ENCODE measurements around the gene KIFC1. TPM values are rescaled to one million over a fixed set of nuclear protein-coding genes. Genes with fewer than 3 reads are reported as not detected.
"Not testable (repeated sequence)": the region's sequence is repeated elsewhere in the genome, so short reads cannot be mapped to it uniquely, and the experiment has no call there.

KIFC1 gene, protein sequence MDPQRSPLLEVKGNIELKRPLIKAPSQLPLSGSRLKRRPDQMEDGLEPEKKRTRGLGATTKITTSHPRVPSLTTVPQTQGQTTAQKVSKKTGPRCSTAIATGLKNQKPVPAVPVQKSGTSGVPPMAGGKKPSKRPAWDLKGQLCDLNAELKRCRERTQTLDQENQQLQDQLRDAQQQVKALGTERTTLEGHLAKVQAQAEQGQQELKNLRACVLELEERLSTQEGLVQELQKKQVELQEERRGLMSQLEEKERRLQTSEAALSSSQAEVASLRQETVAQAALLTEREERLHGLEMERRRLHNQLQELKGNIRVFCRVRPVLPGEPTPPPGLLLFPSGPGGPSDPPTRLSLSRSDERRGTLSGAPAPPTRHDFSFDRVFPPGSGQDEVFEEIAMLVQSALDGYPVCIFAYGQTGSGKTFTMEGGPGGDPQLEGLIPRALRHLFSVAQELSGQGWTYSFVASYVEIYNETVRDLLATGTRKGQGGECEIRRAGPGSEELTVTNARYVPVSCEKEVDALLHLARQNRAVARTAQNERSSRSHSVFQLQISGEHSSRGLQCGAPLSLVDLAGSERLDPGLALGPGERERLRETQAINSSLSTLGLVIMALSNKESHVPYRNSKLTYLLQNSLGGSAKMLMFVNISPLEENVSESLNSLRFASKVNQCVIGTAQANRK
- 80.5 and 84.5 TPM in 2 replicates for total RNA-seq (2014; rRNA removed; shearing (Covaris generic))

DNA sequence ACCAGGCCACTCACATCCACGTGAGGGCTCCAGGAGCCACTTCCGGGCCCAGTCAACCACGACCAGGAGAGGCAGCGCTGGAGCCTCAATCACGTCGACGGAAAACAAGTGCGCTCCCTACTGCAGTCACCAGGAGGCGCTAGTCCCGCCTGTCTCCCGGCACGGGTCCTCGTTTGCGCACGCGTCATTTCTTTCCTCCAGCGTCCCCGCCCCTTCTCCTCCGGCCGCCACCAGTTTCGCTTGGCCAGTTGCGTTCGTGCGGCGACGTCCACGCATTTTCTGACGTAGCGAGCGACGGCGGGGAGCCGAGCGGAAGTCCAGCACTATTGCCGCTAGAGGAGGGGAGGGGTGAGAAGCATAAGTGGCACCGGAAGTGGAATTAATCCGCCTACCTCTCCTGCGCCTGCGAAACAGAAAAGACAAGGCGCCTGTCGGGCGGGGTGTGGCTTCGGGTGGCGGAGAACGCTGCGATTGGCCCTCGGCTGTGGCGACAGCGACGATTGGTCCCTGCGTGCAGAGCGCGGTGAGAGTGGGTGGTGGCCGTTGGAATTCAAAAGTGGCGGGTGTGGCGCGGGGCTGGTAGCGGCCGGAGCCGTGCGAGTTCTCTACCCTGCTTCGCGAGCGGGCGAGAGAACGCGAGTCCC, at the start of gene KIFC1:
Gene KIFC1 (plus strand): TSS at position 546 of the 644 bp plus-strand sequence. CDS start 163 bp downstream, outside the sequence.
- no peaks in the 10 kb centered on the region for H3K9me3 ChIP-seq (replicated peaks)
- H3K4me1 ChIP-seq = peaks cover 11% of the 10 kb centered on the region
- no peaks in the 10 kb centered on the region for H3K27me3 ChIP-seq
- peak within 1 kb of the TSS; percentile 80 for H3K4me3 ChIP-seq
- peaks cover 15% of the 10 kb centered on the region; the same call in 1 of the 2 replicates for H3K36me3 ChIP-seq
- H3K27ac ChIP-seq = peak within 1 kb of the TSS; percentile 87
- peak; percentile 99 for DNase-seq

DNA sequence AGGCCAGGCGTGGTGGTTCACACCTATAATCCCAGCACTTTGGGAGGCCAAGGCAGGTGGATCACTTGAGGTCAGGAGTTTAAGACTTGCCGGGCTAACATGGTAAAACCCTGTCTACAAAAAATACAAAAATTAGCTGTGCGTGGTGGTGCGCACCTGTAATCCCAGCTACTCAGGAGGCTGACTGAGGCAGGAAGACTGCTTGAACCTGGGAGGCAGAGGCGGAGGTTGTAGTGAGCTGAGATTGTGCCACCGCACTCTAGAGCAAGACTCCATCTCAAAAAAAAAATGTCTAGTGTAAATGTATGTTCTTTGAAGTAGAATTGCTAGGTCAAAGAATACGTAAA, 48.0 kb upstream of the KIFC1 start:
- peaks cover 12% of the 10 kb centered on the region; the same call in 1 of the 2 replicates for H3K27me3 ChIP-seq
- not testable (repeated sequence) for H3K4me1 ChIP-seq; H3K27ac ChIP-seq; DNase-seq; H3K4me3 ChIP-seq; H3K9me3 ChIP-seq (replicated peaks); H3K36me3 ChIP-seq

DNA sequence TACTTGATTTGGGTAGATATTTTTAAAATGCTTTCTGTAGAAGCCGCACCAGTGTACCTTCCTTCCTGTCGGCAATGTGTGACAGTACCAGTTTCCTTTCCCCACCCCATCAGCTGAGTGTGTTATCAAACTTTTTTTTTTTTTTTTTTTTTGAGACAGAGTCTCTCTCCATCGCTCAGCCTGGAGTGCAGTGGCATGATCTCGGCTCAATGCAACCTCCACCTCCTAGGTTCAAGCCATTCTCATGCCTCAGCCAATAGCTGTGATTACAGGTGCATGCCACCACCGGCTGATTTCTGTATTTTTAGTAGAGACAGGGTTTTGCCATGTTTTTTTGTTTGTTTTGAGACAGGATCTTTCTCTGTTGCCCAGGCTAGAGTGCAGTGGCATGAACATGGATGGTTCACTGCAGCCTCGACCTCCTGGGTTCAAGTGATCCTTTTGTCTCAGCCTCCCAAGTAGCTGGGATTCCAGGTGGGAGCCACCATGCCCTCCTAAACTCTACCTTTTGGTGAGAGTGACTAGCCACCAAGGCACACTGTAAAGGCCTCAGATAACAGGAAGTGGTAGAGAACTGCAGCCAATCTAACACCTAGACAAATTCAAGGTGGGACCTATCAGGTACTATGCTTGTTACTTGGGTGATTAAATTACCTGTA, 47.5 kb upstream of the KIFC1 start:
- no peaks in the 10 kb centered on the region for H3K4me1 ChIP-seq
- no peak overlapping the region for H3K4me3 ChIP-seq
- H3K36me3 ChIP-seq = no peaks in the 10 kb centered on the region
- H3K27me3 ChIP-seq = peaks cover 12% of the 10 kb centered on the region; the same call in 1 of the 2 replicates
- H3K27ac ChIP-seq = no peak overlapping the region
- no peaks in the 10 kb centered on the region for H3K9me3 ChIP-seq (replicated peaks)
- no peak for DNase-seq

GRCh38 chr6:33344701-33345697, 46.6 kb upstream of the KIFC1 start:
- Histone ChIP-seq H3K27ac (no peak overlapping the region), H3K4me3 (no peak overlapping the region), H3K27me3 (peaks cover 12% of the 10 kb centered on the region; the same call in 1 of the 2 replicates), H3K9me3 (replicated peaks) (no peaks in the 10 kb centered on the region), H3K36me3 (no peaks in the 10 kb centered on the region), H3K4me1 (no peaks in the 10 kb centered on the region)
- peak; percentile 47 to 72 for DNase-seq

DNA sequence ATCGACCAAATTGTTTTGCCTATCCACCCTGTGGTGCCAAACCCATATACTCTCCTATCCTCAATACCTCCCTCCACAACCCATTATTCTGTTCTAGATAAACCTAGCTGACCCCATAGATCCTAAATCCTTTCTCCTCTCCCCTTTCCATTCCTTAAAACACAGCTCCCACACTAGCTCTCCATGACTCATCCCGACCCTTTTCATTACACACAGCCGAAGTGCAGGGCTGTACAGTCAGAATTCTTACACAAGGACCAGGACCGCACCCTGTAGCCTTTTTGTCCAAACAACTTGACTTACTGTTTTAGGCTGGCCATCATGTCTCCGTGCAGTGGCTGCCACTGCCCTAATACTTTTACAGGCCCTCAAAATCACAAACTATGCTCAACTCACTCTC, 44.7 kb upstream of the KIFC1 start:
- not testable (repeated sequence) for DNase-seq; H3K9me3 ChIP-seq (replicated peaks); H3K27ac ChIP-seq; H3K4me1 ChIP-seq; H3K4me3 ChIP-seq; H3K36me3 ChIP-seq
- H3K27me3 ChIP-seq = peaks cover 15% of the 10 kb centered on the region; the same call in 1 of the 2 replicates

DNA sequence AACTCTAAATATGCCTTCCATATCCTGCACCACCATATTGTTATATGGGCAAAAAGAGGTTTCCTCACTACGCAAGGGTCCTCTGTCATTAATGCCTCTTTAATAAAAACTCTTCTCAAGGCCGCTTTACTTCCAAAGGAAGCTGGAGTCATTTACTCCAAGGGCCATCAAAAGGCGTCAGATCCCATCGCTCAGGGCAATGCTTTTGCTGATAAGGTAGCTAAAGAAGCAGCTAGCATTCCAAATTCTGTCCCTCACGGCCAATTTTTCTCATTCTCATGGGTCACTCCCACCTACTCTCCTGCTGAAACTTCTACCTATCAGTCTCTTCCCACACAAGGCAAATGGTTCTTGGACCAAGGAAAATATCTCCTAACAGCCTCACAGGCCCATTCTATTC, 43.8 kb upstream of the KIFC1 start:
- no peak overlapping the region for H3K4me3 ChIP-seq
- H3K36me3 ChIP-seq = no peaks in the 10 kb centered on the region
- no peak overlapping the region for H3K27ac ChIP-seq
- no peaks in the 10 kb centered on the region for H3K4me1 ChIP-seq
- no peak for DNase-seq
- no peaks in the 10 kb centered on the region for H3K9me3 ChIP-seq (replicated peaks)
- H3K27me3 ChIP-seq = peaks cover 15% of the 10 kb centered on the region; the same call in 1 of the 2 replicates

DNA sequence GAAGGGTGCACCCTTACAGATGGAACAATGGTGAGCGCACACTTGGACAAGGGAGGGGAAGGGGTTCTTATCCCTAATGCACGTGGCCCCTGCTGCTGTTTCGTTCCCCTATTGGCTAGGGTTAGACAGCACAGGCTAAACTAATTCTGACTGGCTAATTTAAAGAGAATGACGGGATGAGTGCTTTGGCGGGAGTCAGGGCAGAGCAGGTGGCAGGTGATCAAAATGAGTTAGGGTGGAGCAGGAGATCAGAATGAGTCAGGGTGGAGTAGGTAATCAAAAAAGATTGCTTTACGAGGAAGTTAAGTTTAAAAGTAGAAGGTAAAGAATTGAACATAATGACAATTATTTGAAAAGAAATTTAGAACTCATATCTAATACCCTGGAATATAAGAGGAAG, 35.8 kb upstream of the KIFC1 start:
- not testable (repeated sequence) for H3K27ac ChIP-seq; DNase-seq; H3K36me3 ChIP-seq; H3K4me3 ChIP-seq; H3K27me3 ChIP-seq; H3K9me3 ChIP-seq (replicated peaks); H3K4me1 ChIP-seq

DNA sequence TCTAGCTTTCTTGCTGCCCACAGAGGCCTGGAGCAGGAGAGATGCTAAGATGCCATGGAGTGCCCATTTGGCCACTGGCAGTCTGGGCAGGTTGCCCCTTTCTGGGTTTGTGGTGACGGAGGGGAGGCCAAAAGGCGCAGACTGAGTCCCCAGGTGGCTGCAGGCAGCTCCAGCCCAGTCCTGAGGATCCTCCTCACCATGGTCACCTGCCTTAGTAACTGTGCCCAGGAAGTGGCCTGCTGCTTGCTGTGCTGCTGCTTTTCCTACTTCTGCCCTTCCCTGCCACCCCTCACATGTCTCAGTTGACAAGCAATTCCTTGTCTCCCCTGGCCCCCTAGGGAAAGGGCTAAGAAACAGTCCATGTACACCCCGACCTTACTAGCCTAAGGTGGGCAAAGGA, 35.3 kb upstream of the KIFC1 start:
- Histone ChIP-seq H3K4me1 (no peaks in the 10 kb centered on the region), H3K9me3 (replicated peaks) (no peaks in the 10 kb centered on the region), H3K36me3 (no peaks in the 10 kb centered on the region), H3K27me3 (0 out of 2 replicates have a peak, but pooled peaks cover 9% of the 10 kb centered on the region), H3K27ac (no peak overlapping the region), H3K4me3 (no peak overlapping the region)
- no peak for DNase-seq

GRCh38 chr6:33357160-33357871, 34.3 kb upstream of the KIFC1 start:
- not testable (repeated sequence) for DNase-seq; H3K36me3 ChIP-seq; H3K4me1 ChIP-seq; H3K27ac ChIP-seq; H3K27me3 ChIP-seq; H3K9me3 ChIP-seq (replicated peaks); H3K4me3 ChIP-seq

DNA sequence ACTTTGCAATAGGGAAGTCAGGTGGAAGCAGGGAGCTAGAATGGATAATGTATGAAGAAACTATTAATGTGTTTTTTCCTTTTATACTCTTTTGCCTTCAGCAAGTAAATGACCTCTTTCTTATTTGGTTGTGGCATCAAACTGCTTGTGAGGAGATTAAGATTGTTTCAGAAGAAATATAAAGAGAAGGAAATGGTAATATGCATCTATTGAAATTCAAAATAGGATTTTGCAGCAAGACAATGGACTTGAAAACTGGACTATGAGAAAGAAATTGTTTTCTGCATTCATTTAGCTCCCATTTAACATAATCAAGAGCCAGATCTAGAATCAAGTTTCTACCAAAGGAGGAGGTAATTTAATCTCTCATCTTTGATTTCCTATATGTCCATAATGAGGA, 32.3 kb upstream of the KIFC1 start:
- Histone ChIP-seq H3K4me1 (peaks cover 3% of the 10 kb centered on the region; the same call in 1 of the 2 replicates), H3K9me3 (replicated peaks) (no peaks in the 10 kb centered on the region), H3K36me3 (no peaks in the 10 kb centered on the region), H3K27ac (no peak overlapping the region), H3K27me3 (0 out of 2 replicates have a peak, but pooled peaks cover 6% of the 10 kb centered on the region), H3K4me3 (no peak overlapping the region)
- no peak for DNase-seq

- DNase-seq; H3K27me3 ChIP-seq; H3K36me3 ChIP-seq; H3K4me3 ChIP-seq; H3K9me3 ChIP-seq (replicated peaks); H3K4me1 ChIP-seq; H3K27ac ChIP-seq: not testable (repeated sequence)
Measured at GRCh38 chr6:33363486-33363885, 28.1 kb upstream of the KIFC1 start.

DNA sequence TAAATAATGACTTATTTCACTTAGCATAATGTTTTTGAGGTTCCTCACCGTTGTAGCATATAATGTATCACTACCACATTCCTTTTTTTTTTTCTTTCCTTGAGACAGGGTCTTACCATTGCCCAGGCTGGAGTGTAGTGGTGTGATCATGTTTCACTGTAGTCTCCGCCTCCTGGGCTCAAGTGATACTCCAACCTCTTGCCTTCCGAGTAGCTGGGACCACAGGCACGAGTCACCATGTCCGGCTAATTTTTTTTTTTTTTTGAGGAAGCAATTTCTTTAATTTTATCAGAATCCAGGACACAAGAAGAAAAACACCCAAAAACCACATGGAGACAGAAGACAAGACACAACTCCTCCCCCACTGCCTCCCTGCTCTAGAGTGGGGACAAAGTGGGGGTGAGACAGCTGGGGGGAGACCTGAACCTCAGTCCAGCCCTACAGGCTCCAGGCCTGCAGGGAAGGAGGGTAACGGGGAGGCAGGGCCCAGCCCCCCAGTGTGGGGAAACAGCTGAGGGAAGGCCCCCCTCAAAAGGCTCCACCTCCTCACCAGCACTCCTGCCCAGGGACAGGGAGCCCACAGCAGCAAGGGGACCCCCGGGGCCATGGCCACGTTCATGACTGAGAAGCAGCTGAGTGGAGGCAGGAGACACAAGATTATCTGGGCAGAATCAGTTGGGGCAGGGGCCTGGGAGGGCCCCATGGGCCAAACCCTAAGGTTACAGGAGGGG, 27.0 kb upstream of the KIFC1 start:
- H3K27me3 ChIP-seq; H3K36me3 ChIP-seq; H3K4me3 ChIP-seq; H3K9me3 ChIP-seq (replicated peaks); H3K4me1 ChIP-seq; H3K27ac ChIP-seq: not testable (repeated sequence)
- peak; percentile 32 to 64 for DNase-seq

Data from SJCRH30 (cell line).